Measurements from ENCODE around the gene SYT7. TPM values are rescaled to one million over a fixed set of nuclear protein-coding genes. Genes with fewer than 3 reads are reported as not detected.
A peak's percentile ranks its signal among the peaks of the same experiment; 100 is the strongest.
"Not testable (repeated sequence)": the region's sequence is repeated elsewhere in the genome, so short reads cannot be mapped to it uniquely, and the experiment has no call there.

SYT7 gene
- total RNA-seq, 1 donor from 2014 or later, result 7.6 TPM

- TF ChIP-seq CTCF (IDR thresholded peaks at IDR 0.05; ENCODE audit: unreplicated experiment), result no peak
- DNase-seq (ENCODE audit: low spot score in 2 of 2, unreplicated experiment in 2 of 2), result no peak
- Mint-ChIP-seq H3K36me3 (peaks cover 19% of the 10 kb centered on the region), H3K4me1 (no peaks in the 10 kb centered on the region), H3K4me3 (no peak overlapping the region), H3K27ac (peak overlapping the region; percentile 2), H3K27me3 (ENCODE audit: low read depth) (no peaks in the 10 kb centered on the region), H3K9me3 (peaks cover 5% of the 10 kb centered on the region)
These were observed 106.7 kb downstream of the SYT7 start for GRCh38 chr11:61474013-61474643.

- Mint-ChIP-seq H3K27ac (no peak overlapping the region), H3K4me1 (no peaks in the 10 kb centered on the region), H3K36me3 (peaks cover 21% of the 10 kb centered on the region), H3K4me3 (no peak overlapping the region), H3K9me3 (peaks cover 5% of the 10 kb centered on the region), H3K27me3 (ENCODE audit: low read depth) (no peaks in the 10 kb centered on the region)
- no peak for DNase-seq (ENCODE audit: low spot score in 2 of 2, unreplicated experiment in 2 of 2)
- no peak for TF ChIP-seq CTCF (IDR thresholded peaks at IDR 0.05; ENCODE audit: unreplicated experiment)
These were observed 107.4 kb downstream of the SYT7 start for GRCh38 chr11:61473370-61474012.

- H3K4me1 Mint-ChIP-seq, result no peaks in the 10 kb centered on the region
- no peak for TF ChIP-seq CTCF (IDR thresholded peaks at IDR 0.05; ENCODE audit: unreplicated experiment)
- no peak overlapping the region for H3K27ac Mint-ChIP-seq
- H3K36me3 Mint-ChIP-seq, result peaks cover 24% of the 10 kb centered on the region
- no peak overlapping the region for H3K4me3 Mint-ChIP-seq
- no peaks in the 10 kb centered on the region for H3K27me3 Mint-ChIP-seq (ENCODE audit: low read depth)
- peaks cover 5% of the 10 kb centered on the region for H3K9me3 Mint-ChIP-seq
- no peak for DNase-seq (ENCODE audit: low spot score in 2 of 2, unreplicated experiment in 2 of 2)
These were observed 108.0 kb downstream of the SYT7 start for GRCh38 chr11:61472868-61473267.

GRCh38 chr11:61472282-61472681 lies 108.6 kb downstream of the SYT7 start:
- Mint-ChIP-seq H3K4me3 (no peak overlapping the region), H3K36me3 (peaks cover 24% of the 10 kb centered on the region), H3K27ac (no peak overlapping the region), H3K27me3 (ENCODE audit: low read depth) (no peaks in the 10 kb centered on the region), H3K9me3 (peaks cover 5% of the 10 kb centered on the region), H3K4me1 (no peaks in the 10 kb centered on the region)
- no peak for TF ChIP-seq CTCF (IDR thresholded peaks at IDR 0.05; ENCODE audit: unreplicated experiment)
- no peak for DNase-seq (ENCODE audit: low spot score in 2 of 2, unreplicated experiment in 2 of 2)

GRCh38 chr11:61468002-61468401 lies 112.9 kb downstream of the SYT7 start:
- Mint-ChIP-seq H3K9me3 (no peaks in the 10 kb centered on the region), H3K36me3 (peaks cover 21% of the 10 kb centered on the region), H3K4me3 (no peak overlapping the region), H3K4me1 (no peaks in the 10 kb centered on the region), H3K27me3 (ENCODE audit: low read depth) (no peaks in the 10 kb centered on the region), H3K27ac (no peak overlapping the region)
- no peak for TF ChIP-seq CTCF (IDR thresholded peaks at IDR 0.05; ENCODE audit: unreplicated experiment)
- no peak for DNase-seq (ENCODE audit: low spot score in 2 of 2, unreplicated experiment in 2 of 2)

- H3K27me3 Mint-ChIP-seq (ENCODE audit: low read depth); H3K4me3 Mint-ChIP-seq; H3K9me3 Mint-ChIP-seq; H3K27ac Mint-ChIP-seq; DNase-seq (ENCODE audit: low spot score in 2 of 2, unreplicated experiment in 2 of 2); H3K4me1 Mint-ChIP-seq: not testable (repeated sequence)
- H3K36me3 Mint-ChIP-seq, result peaks cover 18% of the 10 kb centered on the region
These were observed 113.3 kb downstream of the SYT7 start for GRCh38 chr11:61467602-61468001.

Small RNA genes lying within 50 kb of the gene (microRNA-seq; reads per million reads assigned to microRNA genes)
- not detected for gene MIR4488

Other genes with a start within 250 kb of the SYT7 start
- 253 to 266 TPM (median 263 TPM) in 3 replicates for gene DDB1, start 248.0 kb downstream of the SYT7 start, total RNA-seq
- 74.0 to 83.6 TPM (median 75.8 TPM) in 3 replicates for gene TKFC, start 247.8 kb downstream of the SYT7 start, total RNA-seq
- 26.3 to 31.8 TPM (median 28.0 TPM) in 3 replicates for gene CYB561A3, start 219.2 kb downstream of the SYT7 start, total RNA-seq
- 48.4 to 51.5 TPM (median 49.2 TPM) in 3 replicates for gene TMEM138, start 218.7 kb downstream of the SYT7 start, total RNA-seq
- gene TMEM216, start 188.5 kb downstream of the SYT7 start, total RNA-seq, result 22.2 to 26.1 TPM (median 22.5 TPM) in 3 replicates
- gene CPSF7, start 151.1 kb downstream of the SYT7 start, total RNA-seq, result 107 to 116 TPM (median 112 TPM) in 3 replicates
- gene SDHAF2, start 151.0 kb downstream of the SYT7 start, total RNA-seq, result 36.1 to 38.9 TPM (median 38.0 TPM) in 3 replicates
- gene LRRC10B, start 72.3 kb downstream of the SYT7 start, total RNA-seq, result 0.09 to 0.16 TPM (median 0.11 TPM) in 3 replicates
- gene DAGLA, start 99.3 kb upstream of the SYT7 start, total RNA-seq, result 7.1 to 8.1 TPM (median 8.1 TPM) in 3 replicates
- 401 to 436 TPM (median 428 TPM) in 3 replicates for gene MYRF, start 171.6 kb upstream of the SYT7 start, total RNA-seq
- 139 to 154 TPM (median 148 TPM) in 3 replicates for gene TMEM258, start 211.5 kb upstream of the SYT7 start, total RNA-seq
- gene FEN1, start 211.8 kb upstream of the SYT7 start, total RNA-seq, result 19.5 to 20.9 TPM (median 20.3 TPM) in 3 replicates
- gene FADS1, start 235.9 kb upstream of the SYT7 start, total RNA-seq, result 108 to 115 TPM (median 108 TPM) in 3 replicates
- 317 to 337 TPM (median 324 TPM) in 3 replicates for gene FADS2, start 247.2 kb upstream of the SYT7 start, total RNA-seq

Measured in mesothelial cell of epicardium (in vitro differentiated cells).